H1 (cell line): Measurements from ENCODE around the gene ELMOD1. TPM values are rescaled to one million over a fixed set of nuclear protein-coding genes. Genes with fewer than 3 reads are reported as not detected.

Experiments used
- CHD7 ChIP-seq: fragments of 300-600 bp; sonication (generic); IDR thresholded peaks from 2 replicates; pipeline ENCODE4 v1.7.1; 2012; ENCODE audit warnings: low read length, moderate library complexity, mild to moderate bottlenecking, inconsistent platforms; ENCODE audit not compliant: insufficient replicate concordance
- GTF2F1 ChIP-seq: IDR thresholded peaks from 2 replicates; pipeline ENCODE4 v1.6.1; 2012; ENCODE audit warnings: low read depth, low read length, improper control_type of control experiment, borderline replicate concordance
- HDAC2 ChIP-seq, 2 experiments: fragments of 300-600 bp in 1 of 2; sonication (generic) in 1 of 2; IDR thresholded peaks; 2 replicates each; pipeline ENCODE4 v1.6.1; 2011 to 2012; ENCODE audit warnings: low read depth in 2 of 2, low read length in 2 of 2, mild to moderate bottlenecking in 2 of 2, moderate library complexity in 2 of 2, borderline replicate concordance in 1 of 2, inconsistent platforms in 1 of 2
- HDAC6 ChIP-seq: IDR thresholded peaks from one replicate; pipeline ENCODE4 v1.7.1; 2012; ENCODE audit warnings: low read depth, mild to moderate bottlenecking, inconsistent platforms, low read length, moderate library complexity
- NANOG ChIP-seq: IDR thresholded peaks from 2 replicates; pipeline ENCODE4 v1.6.1; 2011; ENCODE audit warnings: low read length, low read depth, mild to moderate bottlenecking, inconsistent platforms; ENCODE audit not compliant: insufficient read depth, poor library complexity, severe bottlenecking
- NRF1 ChIP-seq: IDR thresholded peaks from 2 replicates; pipeline ENCODE4 v1.6.1; 2011; ENCODE audit warnings: mild to moderate bottlenecking, low read depth, low read length, improper control_type of control experiment
- PHF8 ChIP-seq: fragments of 200-600 bp; sonication (generic); conservative IDR thresholded peaks from 2 replicates; pipeline ENCODE4 v1.7.1; 2012; ENCODE audit warnings: low read depth, mild to moderate bottlenecking, inconsistent platforms, low read length, moderate library complexity
- SAP30 ChIP-seq: fragments of 300-600 bp; sonication (generic); IDR thresholded peaks from 2 replicates; pipeline ENCODE4 v1.7.1; 2012; ENCODE audit warnings: low read length, moderate library complexity, mild to moderate bottlenecking, inconsistent platforms; ENCODE audit not compliant: insufficient read depth, insufficient replicate concordance
- SIRT6 ChIP-seq: IDR thresholded peaks from one replicate; pipeline ENCODE4 v1.7.1; 2012; ENCODE audit warnings: low read length, inconsistent platforms
- YY1 ChIP-seq: IDR thresholded peaks from 2 replicates; pipeline ENCODE4 v1.6.1; 2011; ENCODE audit warnings: low read depth, mild to moderate bottlenecking, low read length
- polyA plus RNA-seq, 7 experiments: library from polyadenylated mRNA; depleted of rRNA in 3 of 7; stranded (reverse) in 5 of 7; unstranded in 2 of 7; fragments of >200 nt in 5 of 7; fragments of 200-250 nt in 2 of 7; gene quantifications; 1 replicate in 5 of 7; 2 replicates in 1 of 7; 4 replicates in 1 of 7; pipeline versions ENCODE4 v1.2.1 to v1.2.3, GENCODE V29; 2011 to 2013; ENCODE audit warnings: missing spikeins in 2 of 7, mixed read lengths in 2 of 7
- total RNA-seq: library from RNA; stranded (reverse); fragmentation: NEBNext Ultra II Directional; extraction: Animal tissue kit (Norgen Biotek cat#: 25700); gene quantifications from 2 replicates; pipeline ENCODE4 v1.2.1, GENCODE V29; 2021

ELMOD1 gene
- total and polyA plus RNA-seq, 2 of the 8 experiments (the other 6 are each of a cell fraction or from before 2014, with no cell fraction given): 0.47 to 1.6 TPM

GRCh38 chr11:107669893-107670601 lies 79.1 kb downstream of the ELMOD1 start (continued):
- no peak for TF ChIP-seq CHD7
- TF ChIP-seq GTF2F1: no peak
- no peak for TF ChIP-seq NANOG
- no peak for TF ChIP-seq PHF8
- no peak for TF ChIP-seq HDAC6
- no peak for TF ChIP-seq SIRT6
- no peak for TF ChIP-seq HDAC2 (IDR thresholded peaks at IDR 0.05; ENCODE audit: borderline replicate concordance in 1 of 2, low read depth in 2 of 2, low read length in 2 of 2)
- no peak for TF ChIP-seq YY1
- no peak for TF ChIP-seq NRF1
- no peak for TF ChIP-seq SAP30
